Natural killer cell treated with Interleukin-12 subunit alpha and Interleukin-12 subunit beta and Interleukin-15 and Interleukin-18, amount 100 ng/mL, for 72 hours (primary cell): ENCODE measurements around the gene GALK1. TPM values are rescaled to one million over a fixed set of nuclear protein-coding genes. Genes with fewer than 3 reads are reported as not detected.

Experiments used
- ATAC-seq, 2 donors: fragments of 150-1000 bp; cut with Tn5 transposase in 1 of 2; sonication (Bioruptor Pico), chemical (Tn5 transposase) in 1 of 2; 2 replicates each; pipeline ENCODE4 v1.10.0; 2021
- DNase-seq: peaks from one replicate; pipeline ENCODE4 v3.0.0; 2022; ENCODE audit warnings: low spot score
- H3K27ac Mint-ChIP-seq, 2 donors: 1 replicate in 1 of 2; 2 replicates in 1 of 2; pipeline ENCODE4 v1.8.0; 2022; ENCODE audit warnings: mixed read lengths in 2 of 2, mild to moderate bottlenecking in 1 of 2, moderate library complexity in 1 of 2
- H3K27me3 Mint-ChIP-seq, 2 donors: 1 replicate in 1 of 2; 2 replicates in 1 of 2; pipeline ENCODE4 v1.8.0; 2022; ENCODE audit warnings: mixed read lengths in 2 of 2
- H3K36me3 Mint-ChIP-seq: one replicate; pipeline ENCODE4 v1.8.0; 2022; ENCODE audit warnings: mixed read lengths
- H3K4me1 Mint-ChIP-seq, 2 donors: 1 replicate in 1 of 2; 2 replicates in 1 of 2; pipeline ENCODE4 v1.8.0; 2022; ENCODE audit warnings: low read depth in 2 of 2, mixed read lengths in 2 of 2, mild to moderate bottlenecking in 1 of 2
- H3K4me3 Mint-ChIP-seq: one replicate; pipeline ENCODE4 v1.8.0; 2022; ENCODE audit warnings: mixed read lengths
- H3K9me3 Mint-ChIP-seq: 2 replicates; pipeline ENCODE4 v1.8.0; 2022; ENCODE audit warnings: mixed read lengths
- total RNA-seq, 2 donors: library from RNA; stranded (reverse); gene quantifications; one replicate each; pipeline ENCODE4 v1.2.3, GENCODE V29; 2022

GALK1 gene
- total RNA-seq, 2 donors from 2014 or later: 13.7 to 31.1 TPM

DNA sequence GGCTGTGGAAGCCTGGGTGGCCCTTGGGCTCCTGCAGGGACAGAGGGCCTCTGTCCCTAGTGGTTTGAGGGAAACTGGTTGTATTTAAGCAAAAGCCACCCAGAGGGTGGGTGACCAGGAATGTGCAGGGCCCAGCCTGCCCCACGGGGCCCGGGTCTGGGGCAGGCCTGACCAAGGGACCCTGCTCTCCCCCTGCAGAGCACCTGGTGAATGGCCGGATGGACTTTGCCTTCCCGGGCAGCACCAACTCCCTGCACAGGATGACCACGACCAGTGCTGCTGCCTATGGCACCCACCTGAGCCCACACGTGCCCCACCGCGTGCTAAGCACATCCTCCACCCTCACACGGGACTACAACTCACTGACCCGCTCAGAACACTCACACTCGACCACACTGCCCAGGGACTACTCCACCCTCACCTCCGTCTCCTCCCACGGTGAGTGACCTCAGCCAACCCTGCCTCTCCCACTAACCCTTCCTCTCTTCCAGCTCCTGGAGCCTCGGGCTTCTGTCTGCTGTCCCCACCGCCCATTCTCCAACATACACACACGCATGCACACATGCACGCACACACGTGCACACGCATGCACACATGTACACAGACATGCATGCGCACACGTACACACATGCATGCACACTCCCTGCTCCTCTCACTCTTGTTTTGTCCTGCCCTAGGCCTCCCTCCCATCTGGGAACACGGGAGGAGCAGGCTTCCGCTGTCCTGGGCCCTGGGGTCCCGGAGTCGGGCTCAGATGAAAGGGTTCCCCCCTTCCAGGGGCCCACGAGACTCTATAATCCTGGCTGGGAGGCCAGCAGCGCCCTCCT lies 10.4 kb downstream of the GALK1 start:
- Mint-ChIP-seq H3K36me3 (no peaks in the 10 kb centered on the region), H3K4me1 (peaks cover 6 to 9% of the 10 kb centered on the region in 2 donors), H3K9me3 (no peaks in the 10 kb centered on the region), H3K27ac (peak overlapping the region; percentile 15 to 80), H3K27me3 (peaks cover 0 to 3% of the 10 kb centered on the region in 2 donors), H3K4me3 (peak overlapping the region; percentile 40)
- DNase-seq (no peak), ATAC-seq (no peak)

- Mint-ChIP-seq H3K36me3 (no peaks in the 10 kb centered on the region), H3K27ac (no peak overlapping the region)
Observed at GRCh38 chr17:75753514-75754377, 11.2 kb downstream of the GALK1 start.

GRCh38 chr17:75752802-75753513 lies 12.0 kb downstream of the GALK1 start:
- Mint-ChIP-seq H3K27ac (no peak overlapping the region), H3K4me1 (peaks cover 8 to 9% of the 10 kb centered on the region in 2 donors), H3K36me3 (no peaks in the 10 kb centered on the region), H3K4me3 (peak overlapping the region; percentile 42), H3K9me3 (no peaks in the 10 kb centered on the region), H3K27me3 (peaks cover 0 to 3% of the 10 kb centered on the region in 2 donors)
- DNase-seq (no peak), ATAC-seq (no peak)

More at GRCh38 chr17:75753514-75754377, 11.2 kb downstream of the GALK1 start:
- Mint-ChIP-seq H3K9me3 (no peaks in the 10 kb centered on the region), H3K4me3 (no peak overlapping the region), H3K4me1 (peaks cover 6 to 9% of the 10 kb centered on the region in 2 donors), H3K27me3 (peaks cover 0 to 3% of the 10 kb centered on the region in 2 donors)
- DNase-seq: peak; percentile 87
- peak; percentile 83 to 89 for ATAC-seq

DNA sequence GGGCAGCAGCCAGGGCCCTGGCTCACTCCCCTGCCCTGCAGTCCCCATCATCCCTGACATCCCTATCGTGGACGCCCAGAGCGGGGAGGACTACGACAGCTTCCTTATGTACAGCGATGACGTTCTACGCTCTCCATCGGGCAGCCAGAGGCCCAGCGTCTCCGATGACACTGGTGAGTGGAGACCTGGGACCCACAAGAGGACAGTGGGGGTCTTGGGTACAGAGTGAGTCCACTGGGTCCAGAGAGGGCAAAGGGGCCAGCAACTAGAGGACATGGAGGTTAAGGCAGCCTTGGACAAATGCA lies 12.6 kb downstream of the GALK1 start:
- Mint-ChIP-seq H3K4me3 (no peak overlapping the region), H3K9me3 (no peaks in the 10 kb centered on the region), H3K27ac (no peak overlapping the region), H3K4me1 (peaks cover 12 to 13% of the 10 kb centered on the region in 2 donors), H3K36me3 (no peaks in the 10 kb centered on the region), H3K27me3 (peaks cover 0 to 6% of the 10 kb centered on the region in 2 donors)
- ATAC-seq (no peak), DNase-seq (no peak)

- Mint-ChIP-seq H3K4me1 (peaks cover 12 to 13% of the 10 kb centered on the region in 2 donors), H3K4me3 (no peak overlapping the region), H3K36me3 (no peaks in the 10 kb centered on the region), H3K27ac (no peak overlapping the region), H3K27me3 (peaks cover 0 to 6% of the 10 kb centered on the region in 2 donors), H3K9me3 (no peaks in the 10 kb centered on the region)
- DNase-seq: no peak
- ATAC-seq: no peak
Observed at GRCh38 chr17:75751676-75752404, 13.2 kb downstream of the GALK1 start.

- no peaks in the 10 kb centered on the region for H3K9me3 Mint-ChIP-seq
- no peak overlapping the region for H3K27ac Mint-ChIP-seq
- DNase-seq: no peak
- peaks cover 12 to 13% of the 10 kb centered on the region in 2 donors for H3K4me1 Mint-ChIP-seq
- peaks cover 0 to 6% of the 10 kb centered on the region in 2 donors for H3K27me3 Mint-ChIP-seq
- H3K36me3 Mint-ChIP-seq: no peaks in the 10 kb centered on the region
- ATAC-seq: no peak
- H3K4me3 Mint-ChIP-seq: no peak overlapping the region
Observed at GRCh38 chr17:75750661-75751423, 14.2 kb downstream of the GALK1 start.

DNA sequence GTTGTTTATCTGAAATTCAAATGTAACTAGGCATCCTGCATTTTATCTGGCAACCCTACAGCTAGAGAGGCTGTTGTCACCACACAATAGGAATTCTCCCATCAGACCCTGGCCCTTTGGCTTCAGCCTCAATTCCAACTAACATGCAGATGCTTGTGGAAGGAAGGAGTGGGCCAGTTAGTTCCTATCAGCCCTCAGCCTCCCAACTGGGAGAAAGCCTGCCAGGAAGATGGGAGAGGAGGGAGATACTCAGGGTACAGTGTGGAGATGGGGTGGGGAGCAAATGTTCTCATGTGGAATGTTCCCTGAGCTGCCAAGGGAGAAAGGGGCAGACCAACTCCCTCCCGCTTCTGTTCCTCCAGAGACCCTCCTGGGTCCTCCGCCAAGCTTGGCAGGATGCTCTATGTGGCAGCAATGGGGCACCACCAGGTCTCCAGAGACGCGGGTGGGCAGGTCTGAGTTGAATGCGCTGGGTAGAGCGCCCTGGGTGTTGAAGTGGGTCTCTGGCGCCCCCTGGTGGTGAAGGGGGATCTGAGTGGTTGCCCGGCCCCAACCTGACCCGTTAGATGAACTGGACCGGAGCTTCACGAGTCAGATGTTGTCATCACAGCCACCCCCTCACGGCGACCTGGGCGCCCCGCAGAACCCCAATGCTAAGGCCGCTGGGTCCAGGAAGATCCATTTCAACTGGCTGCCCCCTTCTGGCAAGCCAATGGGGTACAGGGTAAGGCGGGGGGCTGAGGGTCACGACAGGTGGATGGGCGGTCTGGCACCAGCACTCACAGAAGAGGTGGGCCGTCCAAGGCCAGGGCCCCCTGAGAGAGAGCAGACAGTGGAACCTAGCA lies 15.2 kb downstream of the GALK1 start:
- no peaks in the 10 kb centered on the region for H3K36me3 Mint-ChIP-seq
- H3K4me1 Mint-ChIP-seq: peaks cover 10% of the 10 kb centered on the region in 2 donors
- ATAC-seq: peak; percentile 80
- peaks cover 0 to 5% of the 10 kb centered on the region in 2 donors for H3K27me3 Mint-ChIP-seq
- DNase-seq: peak; percentile 86
- H3K9me3 Mint-ChIP-seq: no peaks in the 10 kb centered on the region
- peak overlapping the region; percentile 8 for H3K4me3 Mint-ChIP-seq
- H3K27ac Mint-ChIP-seq: no peak overlapping the region

- H3K27ac Mint-ChIP-seq: no peak overlapping the region
- no peak overlapping the region for H3K4me3 Mint-ChIP-seq
- ATAC-seq: no peak
- no peaks in the 10 kb centered on the region for H3K9me3 Mint-ChIP-seq
- peaks cover 0 to 3% of the 10 kb centered on the region in 2 donors for H3K27me3 Mint-ChIP-seq
- DNase-seq: no peak
- H3K4me1 Mint-ChIP-seq: peaks cover 6 to 7% of the 10 kb centered on the region in 2 donors
- no peaks in the 10 kb centered on the region for H3K36me3 Mint-ChIP-seq
Observed at GRCh38 chr17:75748706-75749105, 16.3 kb downstream of the GALK1 start.

GRCh38 chr17:75743625-75744206 lies 21.3 kb downstream of the GALK1 start:
- no peak overlapping the region for H3K27ac Mint-ChIP-seq
- ATAC-seq (no peak), DNase-seq (no peak)
- H3K9me3 Mint-ChIP-seq: no peaks in the 10 kb centered on the region
- H3K4me1 Mint-ChIP-seq: peaks cover 3 to 6% of the 10 kb centered on the region in 2 donors
- no peak overlapping the region for H3K4me3 Mint-ChIP-seq
- H3K27me3 Mint-ChIP-seq: peaks cover 0 to 3% of the 10 kb centered on the region in 2 donors
- no peaks in the 10 kb centered on the region for H3K36me3 Mint-ChIP-seq

GRCh38 chr17:75742337-75742736 lies 22.7 kb downstream of the GALK1 start:
- Mint-ChIP-seq H3K27me3 (no peaks in the 10 kb centered on the region), H3K9me3 (no peaks in the 10 kb centered on the region), H3K4me3 (no peak overlapping the region), H3K27ac (no peak overlapping the region), H3K4me1 (peaks cover 7 to 8% of the 10 kb centered on the region in 2 donors), H3K36me3 (no peaks in the 10 kb centered on the region)
- DNase-seq (no peak), ATAC-seq (no peak)

DNA sequence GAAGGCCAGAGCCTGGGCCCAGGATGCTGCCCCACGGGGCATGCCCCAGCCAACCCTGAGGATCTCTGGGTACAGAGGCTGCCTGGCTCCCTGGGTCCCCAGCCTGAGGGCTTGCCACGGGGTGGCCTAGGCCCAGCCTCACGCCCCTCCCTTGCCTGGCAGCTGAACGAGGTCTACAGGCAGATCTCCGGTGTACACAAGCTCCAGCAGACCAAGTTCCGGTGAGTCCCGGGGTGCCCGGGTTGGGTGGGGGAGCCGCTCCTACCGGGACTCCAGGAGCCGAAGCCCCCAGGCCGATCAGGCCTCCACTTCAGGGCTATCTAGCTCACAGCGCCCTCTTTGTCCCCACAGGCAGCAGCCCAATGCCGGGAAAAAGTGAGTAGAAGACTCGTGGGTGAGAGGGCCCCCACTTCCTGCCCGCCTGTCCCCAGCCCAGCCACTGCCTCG lies 24.3 kb downstream of the GALK1 start:
- Mint-ChIP-seq H3K9me3 (no peaks in the 10 kb centered on the region), H3K36me3 (no peaks in the 10 kb centered on the region), H3K27me3 (no peaks in the 10 kb centered on the region), H3K27ac (no peak overlapping the region), H3K4me3 (no peak overlapping the region), H3K4me1 (peaks cover 7 to 8% of the 10 kb centered on the region in 2 donors)
- ATAC-seq: no peak
- DNase-seq: no peak
